Upper lobe of left lung (tissue), 6 donors: ENCODE measurements around the gene DCAF8L1. TPM values are rescaled to one million over a fixed set of nuclear protein-coding genes. Genes with fewer than 3 reads are reported as not detected.
"Not testable (repeated sequence)": the region's sequence is repeated elsewhere in the genome, so short reads cannot be mapped to it uniquely, and the experiment has no call there.

Source experiments
- ATAC-seq, 2 donors: fragments of 200-7000 bp; cut with Tn5 transposase; one replicate each; pipeline ENCODE4 v1.9.1; 2022; ENCODE audit warnings: mild to moderate bottlenecking in 2 of 2, moderate library complexity in 2 of 2; ENCODE audit not compliant: low FRiP score in 2 of 2
- DNase-seq, 2 donors: peaks; one replicate each; pipeline ENCODE4 v3.0.0-alpha.2; 2019 to 2020
- H3K27ac ChIP-seq, 4 donors: fragments of 200-600 bp; sonication (generic); one replicate each; pipeline ENCODE4 v1.5.1; 2016 to 2019
- H3K27me3 ChIP-seq, 4 donors: fragments of 200-600 bp; sonication (generic); one replicate each; pipeline ENCODE4 v1.5.1; 2017 to 2019
- H3K36me3 ChIP-seq, 4 donors: fragments of 200-600 bp; sonication (generic); one replicate each; pipeline ENCODE4 v1.5.1; 2016 to 2019
- H3K4me1 ChIP-seq, 4 donors: fragments of 200-600 bp; sonication (generic); one replicate each; pipeline ENCODE4 v1.5.1; 2018 to 2019
- H3K4me3 ChIP-seq, 4 donors: fragments of 200-600 bp; sonication (generic); one replicate each; pipeline ENCODE4 v1.5.1; 2017 to 2019; ENCODE audit warnings: mild to moderate bottlenecking in 2 of 4, moderate library complexity in 1 of 4
- H3K9me3 ChIP-seq, 4 donors: fragments of 200-600 bp; sonication (generic); one replicate each; pipeline ENCODE4 v1.5.1; 2018 to 2019
- EP300 ChIP-seq, 4 donors: sonication (generic); formaldehyde crosslinking; IDR thresholded peaks; one replicate each; pipeline ENCODE4 v1.5.1; 2017; ENCODE audit warnings: antibody characterized with exemption in 4 of 4, control low read depth in 2 of 4
- POLR2A ChIP-seq, 4 donors: fragments of 450-650 bp; IDR thresholded peaks; one replicate each; pipeline ENCODE4 v1.5.1; 2016 to 2017; ENCODE audit warnings: antibody characterized with exemption in 4 of 4, mild to moderate bottlenecking in 2 of 4
- POLR2AphosphoS5 ChIP-seq, 2 donors: sonication (generic); formaldehyde crosslinking; IDR thresholded peaks; one replicate each; pipeline ENCODE4 v1.5.1; 2017; ENCODE audit warnings: antibody characterized with exemption in 2 of 2
- WGBS, 2 donors: methylation state at CpG; one replicate each; pipeline ENCODE4 v1.1.5; 2017 to 2018; 5-methylcytosine and 5-hydroxymethylcytosine counted together
- total RNA-seq, 6 donors: library from RNA; depleted of rRNA in 4 of 6; stranded (reverse); fragments of >200 nt in 4 of 6; gene quantifications; one replicate each; pipeline versions ENCODE4 v1.1.0 to v1.2.1, GENCODE V29; 2016 to 2021
- TF ChIP-seq, protein P1 (sequence below), 6 experiments: fragments of 450-650 bp in 4 of 6; fragments of 200-600 bp in 2 of 6; sonication (generic) in 2 of 6; IDR thresholded peaks; one replicate each; pipeline ENCODE4 v1.5.1; 2016 to 2019; ENCODE audit warnings: antibody characterized with exemption in 6 of 6
- donor health status: DM: no; HTN: no; CAD: no; lungs with moderate emphysema.
- donor health status: DM: no; HTN: yes; CAD: no; lungs with severe emphysema.

The DCAF8L1 gene
- total RNA-seq, 6 donors from 2014 or later = not detected

DNA sequence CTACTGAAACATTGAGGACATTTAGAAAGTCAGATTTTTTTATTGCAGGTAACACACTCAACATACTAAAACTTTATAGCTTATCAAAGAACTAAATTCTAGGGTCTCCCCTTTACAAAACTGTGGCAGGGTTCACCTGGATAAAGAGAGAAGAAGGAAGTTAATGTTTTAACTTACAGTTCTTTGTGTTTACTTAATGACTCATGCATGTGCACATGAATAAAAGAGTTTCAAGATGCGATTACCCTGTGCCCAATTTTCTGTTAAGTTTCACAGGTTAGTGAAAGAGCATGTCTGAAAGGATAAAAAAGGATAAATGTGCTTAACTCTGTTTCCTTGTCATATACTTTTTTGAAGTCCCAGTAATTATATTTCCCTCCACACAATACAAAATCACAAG is 16.8 kb downstream of the DCAF8L1 start:
- WGBS, 2 donors = 30 to 32% methylated on average over 1 of the region's 1 CpG
- H3K27me3 ChIP-seq = no peaks in the 10 kb centered on the region
- DNase-seq (no peak), ATAC-seq (no peak)
- no peak overlapping the region for H3K4me3 ChIP-seq
- TF ChIP-seq, protein P1, sequence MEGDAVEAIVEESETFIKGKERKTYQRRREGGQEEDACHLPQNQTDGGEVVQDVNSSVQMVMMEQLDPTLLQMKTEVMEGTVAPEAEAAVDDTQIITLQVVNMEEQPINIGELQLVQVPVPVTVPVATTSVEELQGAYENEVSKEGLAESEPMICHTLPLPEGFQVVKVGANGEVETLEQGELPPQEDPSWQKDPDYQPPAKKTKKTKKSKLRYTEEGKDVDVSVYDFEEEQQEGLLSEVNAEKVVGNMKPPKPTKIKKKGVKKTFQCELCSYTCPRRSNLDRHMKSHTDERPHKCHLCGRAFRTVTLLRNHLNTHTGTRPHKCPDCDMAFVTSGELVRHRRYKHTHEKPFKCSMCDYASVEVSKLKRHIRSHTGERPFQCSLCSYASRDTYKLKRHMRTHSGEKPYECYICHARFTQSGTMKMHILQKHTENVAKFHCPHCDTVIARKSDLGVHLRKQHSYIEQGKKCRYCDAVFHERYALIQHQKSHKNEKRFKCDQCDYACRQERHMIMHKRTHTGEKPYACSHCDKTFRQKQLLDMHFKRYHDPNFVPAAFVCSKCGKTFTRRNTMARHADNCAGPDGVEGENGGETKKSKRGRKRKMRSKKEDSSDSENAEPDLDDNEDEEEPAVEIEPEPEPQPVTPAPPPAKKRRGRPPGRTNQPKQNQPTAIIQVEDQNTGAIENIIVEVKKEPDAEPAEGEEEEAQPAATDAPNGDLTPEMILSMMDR (IDR thresholded peaks at IDR 0.05) = no peak
- no peak for TF ChIP-seq POLR2AphosphoS5 (IDR thresholded peaks at IDR 0.05)
- TF ChIP-seq POLR2A (IDR thresholded peaks at IDR 0.05) = no peak
- TF ChIP-seq EP300 (IDR thresholded peaks at IDR 0.05) = no peak
- peaks cover 0 to 5% (median 2%) of the 10 kb centered on the region in 4 donors for H3K4me1 ChIP-seq
- peaks cover 0 to 16% (median 0%) of the 10 kb centered on the region in 4 donors for H3K9me3 ChIP-seq
- no peak overlapping the region for H3K27ac ChIP-seq
- no peaks in the 10 kb centered on the region for H3K36me3 ChIP-seq

- H3K4me1 ChIP-seq, ATAC-seq, H3K27me3 ChIP-seq, H3K27ac ChIP-seq, DNase-seq, H3K4me3 ChIP-seq, H3K36me3 ChIP-seq: not testable (repeated sequence)
- peaks cover 0 to 16% (median 0%) of the 10 kb centered on the region in 4 donors for H3K9me3 ChIP-seq
- WGBS, 2 donors = 90 to 94% methylated on average over 5 of the region's 5 CpGs
Measured at GRCh38 chrX:27960410-27960809, 20.8 kb downstream of the DCAF8L1 start.

DNA sequence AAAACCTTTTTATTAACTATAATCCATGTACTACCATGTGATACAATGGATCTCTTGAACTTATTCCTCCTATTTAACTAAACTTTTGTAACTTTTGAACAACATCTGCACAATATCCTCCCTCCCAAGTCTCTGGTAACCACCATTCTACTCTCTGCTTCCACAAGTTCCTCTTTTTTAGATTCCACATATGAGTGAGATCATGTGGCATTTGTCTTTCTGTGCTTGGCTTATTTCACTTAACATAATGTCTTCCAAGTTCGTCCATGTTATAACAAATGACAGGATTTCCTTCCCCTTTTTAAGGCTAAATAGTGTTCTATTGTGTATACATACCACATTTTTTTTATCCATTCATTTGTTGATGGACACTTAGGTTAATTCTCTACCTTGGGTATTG is 28.1 kb downstream of the DCAF8L1 start:
- DNase-seq (no peak), ATAC-seq (no peak)
- Histone ChIP-seq H3K4me1 (no peaks in the 10 kb centered on the region), H3K27me3 (no peaks in the 10 kb centered on the region), H3K36me3 (no peaks in the 10 kb centered on the region), H3K4me3 (no peak overlapping the region), H3K9me3 (no peaks in the 10 kb centered on the region), H3K27ac (no peak overlapping the region)
- 27 to 50% methylated on average over 1 of the region's 1 CpG for WGBS, 2 donors
- no peak for TF ChIP-seq POLR2A (IDR thresholded peaks at IDR 0.05)

GRCh38 chrX:27933361-27933760 is 47.9 kb downstream of the DCAF8L1 start:
- no peak overlapping the region for H3K4me3 ChIP-seq
- ATAC-seq (no peak), DNase-seq (no peak)
- TF ChIP-seq POLR2A (IDR thresholded peaks at IDR 0.05) (no peak), POLR2AphosphoS5 (IDR thresholded peaks at IDR 0.05) (no peak), EP300 (IDR thresholded peaks at IDR 0.05) (no peak)
- TF ChIP-seq, protein P1 (IDR thresholded peaks at IDR 0.05) = no peak
- no peak overlapping the region for H3K27ac ChIP-seq
- H3K9me3 ChIP-seq = no peaks in the 10 kb centered on the region
- WGBS, 2 donors = 61 to 68% methylated on average over 4 of the region's 4 CpGs
- no peaks in the 10 kb centered on the region for H3K36me3 ChIP-seq
- no peaks in the 10 kb centered on the region for H3K27me3 ChIP-seq
- no peaks in the 10 kb centered on the region for H3K4me1 ChIP-seq

Other genes with a start within 250 kb of the DCAF8L1 start
- gene MAGEB10, start 173.5 kb downstream of the DCAF8L1 start, total RNA-seq = not detected